Skin of body (tissue), 2 donors: ENCODE data around the gene OR2H2. TPM values are rescaled to one million over a fixed set of nuclear protein-coding genes. Genes with fewer than 3 reads are reported as not detected.

Source experiments
- DNase-seq: peaks from one replicate; lab custom pipeline; 2025; lab: John Stamatoyannopoulos, UW
- total RNA-seq: library from RNA; depleted of rRNA; stranded (reverse); fragments of >200 nt; gene quantifications from one replicate; pipeline ENCODE4 v1.2.3, GENCODE V29; 2014

OR2H2 gene
- total RNA-seq: not detected

GRCh38 chr6:29584821-29585220 is at the start of gene OR2H2:
Gene OR2H2 (plus strand): TSS chr6:29585121. CDS start chr6:29587945, 2,824 bp downstream.
- no peak for DNase-seq

- no peak for DNase-seq
These were observed 47.1 kb upstream of the OR2H2 start for GRCh38 chr6:29537714-29538403.

GRCh38 chr6:29547573-29547972 is 37.3 kb upstream of the OR2H2 start:
- no peak for DNase-seq

GRCh38 chr6:29552512-29553051 is 32.3 kb upstream of the OR2H2 start:
- DNase-seq: peak; percentile 50

- DNase-seq: no peak
These were observed 31.5 kb upstream of the OR2H2 start for GRCh38 chr6:29553268-29554057.

- DNase-seq: no peak
These were observed 30.2 kb upstream of the OR2H2 start for GRCh38 chr6:29554764-29555163.

GRCh38 chr6:29557320-29557719 is 27.6 kb upstream of the OR2H2 start:
- no peak for DNase-seq

- no peak for DNase-seq
These were observed 26.4 kb upstream of the OR2H2 start for GRCh38 chr6:29558439-29559079.

GRCh38 chr6:29559524-29560287 is 25.2 kb upstream of the OR2H2 start, which contains the start of gene UBD:
Gene UBD (minus strand): TSS chr6:29559732. CDS start chr6:29559701, 31 bp downstream.
- no peak for DNase-seq

GRCh38 chr6:29561091-29561490 is 23.8 kb upstream of the OR2H2 start:
- DNase-seq: no peak

GRCh38 chr6:29561606-29562181 is 23.2 kb upstream of the OR2H2 start:
- no peak for DNase-seq

- no peak for DNase-seq
These were observed 21.4 kb upstream of the OR2H2 start for GRCh38 chr6:29563435-29563965.

- no peak for DNase-seq
These were observed 20.0 kb upstream of the OR2H2 start for GRCh38 chr6:29564875-29565274.

- DNase-seq: no peak
These were observed 18.1 kb upstream of the OR2H2 start for GRCh38 chr6:29566856-29567255.

GRCh38 chr6:29567541-29567940 is 17.4 kb upstream of the OR2H2 start:
- no peak for DNase-seq

- peak; percentile 5 for DNase-seq
These were observed 16.9 kb upstream of the OR2H2 start for GRCh38 chr6:29567991-29568390.

- no peak for DNase-seq
These were observed 8.9 kb upstream of the OR2H2 start for GRCh38 chr6:29576056-29576455.

- no peak for DNase-seq
These were observed 7.4 kb upstream of the OR2H2 start for GRCh38 chr6:29577544-29577943.

GRCh38 chr6:29589423-29590048 is 4.6 kb downstream of the OR2H2 start:
- DNase-seq: peak; percentile 62

GRCh38 chr6:29590218-29590808 is 5.4 kb downstream of the OR2H2 start:
- no peak for DNase-seq
